NCI-H2196 (cell line): ENCODE measurements around the gene KCNMA1.
A peak's percentile ranks its signal among the peaks of the same experiment; 100 is the strongest.

Experiments
- DNase-seq: peaks from one replicate; lab custom pipeline; 2025; ENCODE audit not compliant: unreplicated experiment; lab: John Stamatoyannopoulos, UW

Gene KCNMA1

DNA sequence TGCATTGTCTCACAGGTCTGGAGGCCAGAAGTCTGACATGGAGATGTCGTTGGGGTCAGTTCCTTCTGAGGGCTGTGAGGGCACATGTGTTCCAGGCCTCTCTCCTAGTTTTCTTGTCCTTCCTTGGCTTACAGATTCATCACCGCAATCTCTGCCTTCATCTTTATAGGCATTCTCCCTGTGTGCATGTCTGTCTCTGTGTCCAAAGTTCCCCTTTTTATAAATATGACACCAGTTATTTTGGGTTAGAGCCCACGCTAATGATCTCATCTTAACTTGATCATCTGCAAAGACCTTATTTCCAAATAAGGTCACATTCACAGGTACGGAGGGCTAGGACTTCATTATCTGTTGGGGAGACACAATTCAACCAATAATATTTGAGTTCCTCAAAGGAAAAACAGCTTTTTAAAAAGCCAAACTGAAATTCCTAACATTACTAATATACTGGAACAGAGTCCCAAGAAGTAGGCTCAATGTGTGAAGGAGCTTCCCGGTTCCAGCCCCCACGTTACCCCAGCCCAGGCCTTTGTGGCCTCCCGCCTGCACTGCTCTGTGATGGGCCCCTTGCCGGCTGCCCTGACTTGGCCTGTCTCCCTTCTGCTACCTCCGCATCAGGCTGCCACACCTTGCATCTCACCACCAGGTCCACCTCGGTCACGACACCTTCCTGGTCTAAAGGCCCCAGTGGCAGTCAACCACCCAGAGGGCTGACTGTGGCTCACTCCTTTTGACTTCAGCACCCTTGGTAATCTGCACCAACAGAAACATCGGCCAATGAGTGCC lies 142.7 kb downstream of the KCNMA1 start:
- DNase-seq, result no peak

DNA sequence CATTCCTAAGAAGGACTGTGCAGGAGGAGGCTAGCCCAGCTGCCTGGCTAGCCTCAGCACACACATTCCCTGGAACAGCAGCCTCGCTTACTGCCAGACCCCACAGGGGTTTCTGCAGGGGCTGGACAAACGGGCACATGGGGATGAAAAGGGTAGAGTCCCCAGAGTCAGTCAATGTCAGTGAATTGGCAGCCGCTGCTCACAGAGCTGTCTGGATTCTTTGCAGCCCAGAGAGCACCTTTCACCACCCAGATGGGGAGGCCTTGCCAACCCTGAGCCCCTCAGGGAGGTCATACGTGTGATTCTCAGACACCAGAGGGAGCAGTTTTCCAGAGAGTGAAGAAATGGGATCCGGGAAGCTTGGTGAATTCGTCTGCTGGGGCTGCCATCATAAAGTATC lies 143.3 kb downstream of the KCNMA1 start:
- no peak for DNase-seq

DNA sequence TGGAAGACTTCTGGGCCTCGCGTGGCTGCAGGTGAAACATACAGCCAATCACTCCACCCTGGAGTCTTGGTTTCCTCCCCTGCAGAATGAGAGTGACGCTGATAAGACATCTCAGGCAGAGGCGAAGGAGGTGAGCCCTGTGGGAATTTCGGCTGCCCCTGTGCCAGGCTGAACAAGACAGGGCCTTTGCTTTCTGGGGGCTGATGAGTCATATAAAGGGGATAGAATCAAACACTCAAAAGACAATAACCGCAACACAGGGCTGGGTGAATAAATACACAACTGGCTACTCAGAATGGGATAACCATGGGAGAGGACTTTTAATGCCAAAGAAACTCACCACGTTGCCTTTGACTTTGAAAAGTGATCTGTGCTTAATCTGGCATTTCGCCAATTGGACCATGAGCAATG lies 143.8 kb downstream of the KCNMA1 start:
- no peak for DNase-seq

DNA sequence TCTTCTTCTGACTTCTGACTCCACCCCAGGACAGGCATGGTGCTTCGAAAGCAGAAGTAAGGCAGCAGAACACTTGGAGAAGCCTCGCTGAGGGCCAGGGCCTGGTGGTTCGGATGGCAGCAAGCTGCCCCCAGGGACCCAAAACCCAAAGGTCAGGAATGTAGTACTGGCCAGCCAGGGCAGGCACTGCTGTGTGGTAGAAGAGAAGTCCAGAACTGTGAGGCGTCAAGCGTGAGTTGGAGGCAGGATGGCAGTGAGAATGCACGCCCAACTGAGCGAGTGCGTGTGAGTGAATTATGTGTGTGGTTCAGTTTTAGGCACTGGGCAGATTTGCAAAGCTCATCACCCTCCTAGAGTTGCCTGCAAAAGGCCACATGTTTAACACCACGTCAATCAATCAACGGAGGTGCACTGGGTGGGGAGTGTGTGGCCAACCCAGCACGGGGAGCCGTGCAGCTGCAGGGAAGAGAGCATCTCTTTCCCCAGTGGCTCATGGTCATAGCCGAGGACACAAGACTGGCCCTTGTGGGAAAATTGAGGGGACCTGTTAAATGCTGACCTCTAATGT lies 144.3 kb downstream of the KCNMA1 start:
- DNase-seq, result no peak

DNA sequence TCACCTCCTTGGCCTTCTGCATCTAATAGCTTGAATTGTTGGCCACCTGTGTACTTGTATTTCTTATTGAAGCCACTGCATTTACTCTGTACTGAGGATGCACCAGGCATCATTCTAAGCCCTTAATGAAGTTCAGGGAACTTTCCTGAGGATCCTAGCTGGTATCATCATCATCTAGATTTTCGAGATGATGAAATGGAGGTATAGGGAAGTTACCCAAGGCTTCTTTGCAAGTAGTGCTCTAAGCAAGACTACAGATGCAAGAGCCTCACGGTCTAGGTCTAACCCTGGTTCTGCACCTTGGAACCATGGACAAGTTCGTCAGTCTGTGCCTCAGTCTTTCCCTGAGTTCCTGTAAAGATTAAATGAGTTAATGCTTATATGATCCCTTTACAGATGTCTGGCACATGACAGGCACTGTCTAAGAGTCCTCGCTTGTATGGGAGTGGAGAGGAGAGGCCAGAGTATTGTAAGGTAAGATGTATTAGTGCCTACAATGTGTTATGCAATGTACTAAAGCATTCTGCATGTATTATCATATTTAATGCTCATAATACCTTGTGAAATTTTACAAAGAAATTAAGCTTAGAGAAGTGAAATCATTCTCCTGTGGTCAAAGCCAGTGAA lies 145.1 kb downstream of the KCNMA1 start:
- DNase-seq, result no peak

DNA sequence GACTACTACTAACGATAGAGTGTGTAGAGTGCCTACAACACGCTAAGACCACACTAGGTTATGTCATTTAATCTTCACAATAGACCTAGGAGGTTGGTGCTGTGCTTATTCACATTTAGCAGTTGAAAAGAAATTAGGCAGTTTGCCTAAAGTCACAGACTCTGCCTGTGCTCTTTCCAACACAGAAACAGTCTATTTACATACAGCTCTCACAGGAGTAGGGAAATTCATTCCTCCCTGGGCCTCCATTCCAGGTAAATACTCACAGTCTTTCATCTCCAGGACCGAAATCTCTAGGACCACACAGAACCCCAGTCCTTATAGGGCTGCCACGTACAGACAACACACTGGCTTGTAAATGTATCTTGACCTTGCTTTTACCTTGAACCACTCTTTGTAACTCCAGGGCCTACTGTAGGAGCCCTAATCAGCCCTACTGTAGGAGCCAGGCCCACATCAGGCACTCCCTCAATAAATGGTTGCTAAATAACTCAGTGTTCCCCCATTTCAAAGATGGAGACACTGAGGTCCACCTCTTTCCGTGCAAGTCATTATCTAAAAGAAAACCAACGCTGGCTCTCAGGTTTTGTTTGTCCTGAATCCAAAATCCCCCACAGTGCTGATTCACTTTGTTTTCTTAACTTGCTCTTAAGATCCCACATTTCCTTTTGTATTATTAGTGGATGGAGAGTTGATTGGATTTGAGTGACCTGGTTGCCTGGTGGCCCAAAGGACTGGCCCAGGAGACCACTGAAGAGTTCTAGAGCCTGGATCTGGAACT lies 146.9 kb downstream of the KCNMA1 start:
- DNase-seq, result no peak

DNA sequence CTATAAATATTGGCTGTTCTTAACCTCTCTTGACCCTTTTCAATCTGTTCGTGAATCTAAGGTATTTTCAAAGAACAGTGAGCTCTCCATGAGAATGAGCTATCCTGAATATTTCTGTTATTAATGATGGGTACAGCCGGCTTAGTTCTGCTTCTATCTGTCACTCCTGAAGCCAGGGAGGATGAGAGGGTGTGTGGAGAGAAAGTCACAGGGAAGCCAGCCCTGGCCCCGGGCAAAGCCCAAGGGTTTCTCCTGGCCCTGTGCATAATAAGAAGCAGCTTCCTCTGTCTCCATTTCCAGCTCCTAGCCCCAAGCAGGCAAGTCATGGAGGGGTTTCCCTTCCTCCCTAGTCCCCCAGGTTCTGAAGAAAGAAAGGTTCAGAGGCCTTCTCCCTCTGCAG lies 151.1 kb downstream of the KCNMA1 start:
- DNase-seq, result no peak

DNA sequence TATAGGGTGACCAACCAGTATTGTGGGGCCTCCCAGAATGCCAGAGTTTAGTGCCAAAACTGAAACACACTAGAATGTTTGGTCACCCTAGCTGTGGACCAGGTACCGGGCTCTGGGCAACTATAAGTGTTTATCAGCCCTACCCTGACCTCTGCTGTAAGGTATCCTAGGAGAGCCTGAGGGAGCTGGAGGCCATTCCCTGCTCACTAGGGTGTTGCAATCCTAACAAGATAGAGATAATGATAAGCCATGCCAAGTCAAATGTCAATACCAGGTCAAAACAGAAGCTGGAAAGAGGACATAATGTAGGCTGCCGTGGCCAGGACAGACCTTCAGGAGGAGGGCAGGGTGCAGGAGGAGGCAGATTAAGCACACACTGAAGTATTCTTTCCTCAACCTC lies 151.8 kb downstream of the KCNMA1 start:
- DNase-seq, result peak; percentile 7

DNA sequence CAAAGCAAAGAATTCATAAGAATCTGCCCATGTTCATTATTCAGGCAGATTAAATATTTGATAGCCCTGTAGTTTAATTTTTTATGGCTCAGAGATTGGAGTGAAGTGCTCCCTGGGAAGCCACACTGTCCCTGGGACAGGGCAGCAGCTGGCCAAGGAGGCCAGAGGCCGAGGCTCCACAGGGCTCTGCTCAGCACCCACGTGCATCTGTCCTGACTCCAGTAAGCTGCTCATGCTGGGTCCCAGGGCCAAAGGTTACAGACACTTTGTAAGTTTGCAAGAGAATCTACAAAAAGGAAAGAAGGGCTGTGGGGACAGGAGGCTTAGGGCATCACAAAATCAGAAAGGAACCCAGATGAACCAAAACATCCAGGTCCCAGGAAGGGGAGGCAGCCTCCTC lies 155.5 kb downstream of the KCNMA1 start:
- no peak for DNase-seq

DNA sequence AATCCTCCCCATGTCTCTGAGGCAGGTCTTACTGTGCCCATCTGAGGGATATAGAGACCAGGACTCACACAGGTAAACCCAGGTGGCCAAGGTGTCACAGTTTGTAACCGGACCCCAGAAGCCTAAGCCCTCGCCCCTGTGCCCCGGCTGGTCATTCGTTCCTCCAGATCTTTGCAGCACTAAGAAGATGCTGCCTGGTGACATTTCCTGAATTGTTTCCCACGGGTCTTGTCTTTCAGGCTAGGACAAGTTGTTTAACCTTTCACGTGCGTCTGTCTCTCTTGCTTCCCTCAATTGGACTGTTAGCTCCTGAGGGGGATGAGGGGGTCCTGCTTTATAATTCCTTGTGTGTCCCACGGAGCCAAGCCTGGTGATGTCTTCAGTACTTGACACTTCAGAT lies 158.0 kb downstream of the KCNMA1 start:
- DNase-seq, result no peak

DNA sequence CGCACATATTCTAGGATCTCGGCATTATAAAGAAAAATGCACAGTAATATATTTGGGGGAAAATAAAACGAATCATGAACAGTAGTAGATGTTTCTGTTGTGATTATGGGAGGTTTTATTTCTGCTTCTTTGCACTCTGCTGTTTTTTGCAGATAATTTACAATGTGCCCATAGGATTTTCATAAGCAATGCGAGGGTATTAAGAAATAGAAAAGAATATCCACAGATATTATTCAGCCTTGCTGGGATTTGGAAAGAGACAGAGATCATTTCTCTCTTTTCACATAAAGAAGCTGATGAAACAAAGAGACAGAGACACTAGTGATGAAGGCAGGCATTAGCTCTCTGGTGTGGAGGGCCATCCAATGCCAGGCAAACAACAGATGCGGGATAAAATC lies 158.6 kb downstream of the KCNMA1 start:
- no peak for DNase-seq

DNA sequence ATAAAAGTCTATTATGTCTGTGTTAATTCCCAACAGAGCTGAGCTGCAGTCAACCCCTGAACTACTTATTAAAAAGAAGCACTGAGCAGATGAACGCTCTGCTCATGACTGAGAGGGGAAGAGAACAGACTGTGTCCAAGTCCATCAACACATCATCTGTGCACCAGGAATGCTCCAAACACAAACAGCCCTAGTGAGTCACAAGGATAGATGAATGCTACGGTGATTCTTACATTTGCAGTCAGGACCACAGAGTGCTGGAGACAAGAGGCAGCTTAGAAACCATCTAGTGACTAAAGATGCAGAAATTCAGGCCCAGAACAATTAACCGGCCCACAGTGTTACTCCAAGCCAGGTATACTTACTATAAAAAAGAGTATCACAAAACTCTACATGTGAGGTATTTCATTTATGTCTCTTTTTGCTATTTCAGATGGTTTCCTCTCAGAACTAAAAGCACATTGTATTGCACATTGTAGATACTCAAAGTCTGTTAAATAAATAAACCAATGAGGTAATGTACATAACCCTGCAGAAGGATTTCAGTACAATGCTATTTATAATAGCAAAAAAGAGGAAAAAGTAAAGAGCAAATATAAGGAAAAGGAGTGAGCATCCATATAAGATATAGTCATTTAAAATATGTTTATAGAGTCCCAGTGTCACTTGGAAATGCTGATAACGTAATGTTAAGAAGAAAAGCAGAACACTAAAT lies 159.2 kb downstream of the KCNMA1 start:
- no peak for DNase-seq

DNA sequence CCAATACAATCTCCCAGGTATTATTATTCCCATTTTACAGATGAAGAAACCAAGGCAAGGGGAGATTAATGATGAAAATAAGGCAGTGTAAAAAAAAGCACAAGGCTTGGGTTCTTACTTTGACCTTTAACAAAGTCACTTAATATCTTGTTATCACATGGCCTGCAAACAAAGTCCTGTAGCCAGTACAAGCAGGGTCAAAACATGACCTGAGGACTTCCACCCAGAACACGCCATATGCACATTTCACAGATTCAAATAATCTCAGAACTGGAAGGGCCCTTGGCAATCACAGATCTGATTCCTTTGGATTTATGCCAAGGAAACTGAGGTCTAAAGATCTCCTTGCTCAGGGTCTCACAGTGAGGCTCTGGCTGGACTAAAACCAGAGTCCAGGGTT lies 162.1 kb downstream of the KCNMA1 start:
- DNase-seq, result no peak

DNA sequence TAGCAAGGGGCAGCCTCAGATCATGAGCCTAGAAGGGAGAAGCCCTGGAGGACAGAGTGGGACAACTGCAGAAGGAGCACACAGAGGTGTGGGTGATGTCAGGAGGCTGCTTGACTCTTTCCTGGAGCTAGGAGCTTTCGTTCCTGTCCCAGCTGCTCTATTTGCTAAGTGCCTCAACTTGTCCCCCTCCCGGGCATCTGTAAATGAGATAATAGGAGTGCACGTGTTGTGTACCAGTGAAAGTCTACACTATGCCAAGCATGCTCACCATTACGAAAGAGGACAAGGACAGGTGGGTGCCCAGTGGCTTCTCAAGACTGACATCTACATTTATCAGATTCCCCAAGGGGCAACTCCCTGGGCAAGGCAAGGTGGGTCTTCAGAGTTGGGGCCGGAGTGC lies 162.7 kb downstream of the KCNMA1 start:
- no peak for DNase-seq

DNA sequence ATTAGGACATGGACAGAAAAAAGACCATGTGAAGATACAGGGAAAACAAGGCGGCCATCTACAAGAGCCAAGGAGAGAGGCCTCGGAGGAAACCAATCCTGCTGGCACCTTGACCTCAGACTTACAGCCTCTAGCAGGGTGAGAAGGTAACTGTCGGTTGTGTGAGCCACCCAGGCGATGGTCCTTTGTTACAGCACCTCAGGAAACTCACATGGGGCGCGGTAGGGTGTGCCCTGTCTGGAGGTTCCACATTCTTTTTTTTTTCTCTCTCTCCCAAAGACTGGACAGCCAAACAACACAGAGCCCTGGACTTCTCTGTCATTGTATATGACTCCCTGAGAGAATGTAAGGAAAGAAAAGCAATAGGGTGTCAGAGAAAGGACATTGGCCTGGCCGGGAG lies 163.2 kb downstream of the KCNMA1 start:
- no peak for DNase-seq

DNA sequence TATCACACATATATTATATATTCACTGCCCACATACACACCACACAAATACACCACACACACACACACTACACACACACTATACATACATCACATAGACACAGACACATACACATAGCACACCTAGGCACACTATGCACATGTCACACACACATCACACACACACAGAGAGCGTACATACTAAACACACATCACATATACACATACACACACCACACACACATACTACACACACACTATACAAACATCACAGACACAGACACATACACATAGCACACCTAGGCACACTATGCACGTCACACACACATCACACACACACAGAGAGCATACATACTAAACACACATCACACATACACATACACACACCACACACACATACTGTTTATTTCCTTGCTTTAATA lies 165.5 kb downstream of the KCNMA1 start:
- no peak for DNase-seq

DNA sequence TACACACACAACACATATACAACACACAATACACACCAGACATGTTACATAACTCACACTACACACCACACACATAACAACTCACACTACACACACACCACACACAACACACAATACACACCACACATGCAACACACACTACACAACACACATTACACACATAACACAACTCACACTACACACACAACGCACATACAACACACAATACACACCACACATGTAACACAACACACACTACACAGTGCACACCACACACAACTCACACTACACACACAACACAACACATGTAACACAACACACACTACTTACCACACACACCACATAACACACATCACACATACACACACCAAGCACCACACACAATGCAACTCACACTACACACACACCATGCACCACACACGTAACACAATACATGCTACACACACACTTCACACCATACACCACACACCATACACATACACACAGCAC lies 166.5 kb downstream of the KCNMA1 start:
- DNase-seq, result no peak

DNA sequence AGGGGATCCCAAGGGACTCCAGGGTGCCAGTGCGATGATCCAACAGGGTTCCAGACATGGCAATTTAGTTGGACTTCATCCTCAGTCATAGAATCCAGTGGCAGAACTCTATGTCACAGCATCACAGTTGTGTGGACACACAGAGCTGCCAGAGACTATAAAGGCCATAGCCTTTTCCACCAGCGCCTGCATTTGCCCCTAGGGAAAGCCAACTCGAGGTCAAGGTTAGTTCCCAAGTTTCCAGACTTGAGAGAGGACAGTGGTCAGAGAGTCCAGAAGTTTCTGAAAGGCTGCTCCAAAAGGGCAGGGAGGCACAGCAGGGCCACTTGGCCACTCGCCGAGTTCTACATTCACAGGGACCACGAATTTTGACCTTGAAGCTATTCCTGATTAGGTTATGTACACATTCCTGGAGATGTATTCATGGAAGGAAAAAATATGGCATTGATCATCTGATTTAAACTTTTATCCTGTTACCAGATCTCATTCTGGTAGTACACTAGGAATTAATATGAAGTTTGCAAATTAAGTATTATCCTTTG lies 170.1 kb downstream of the KCNMA1 start:
- DNase-seq, result no peak

DNA sequence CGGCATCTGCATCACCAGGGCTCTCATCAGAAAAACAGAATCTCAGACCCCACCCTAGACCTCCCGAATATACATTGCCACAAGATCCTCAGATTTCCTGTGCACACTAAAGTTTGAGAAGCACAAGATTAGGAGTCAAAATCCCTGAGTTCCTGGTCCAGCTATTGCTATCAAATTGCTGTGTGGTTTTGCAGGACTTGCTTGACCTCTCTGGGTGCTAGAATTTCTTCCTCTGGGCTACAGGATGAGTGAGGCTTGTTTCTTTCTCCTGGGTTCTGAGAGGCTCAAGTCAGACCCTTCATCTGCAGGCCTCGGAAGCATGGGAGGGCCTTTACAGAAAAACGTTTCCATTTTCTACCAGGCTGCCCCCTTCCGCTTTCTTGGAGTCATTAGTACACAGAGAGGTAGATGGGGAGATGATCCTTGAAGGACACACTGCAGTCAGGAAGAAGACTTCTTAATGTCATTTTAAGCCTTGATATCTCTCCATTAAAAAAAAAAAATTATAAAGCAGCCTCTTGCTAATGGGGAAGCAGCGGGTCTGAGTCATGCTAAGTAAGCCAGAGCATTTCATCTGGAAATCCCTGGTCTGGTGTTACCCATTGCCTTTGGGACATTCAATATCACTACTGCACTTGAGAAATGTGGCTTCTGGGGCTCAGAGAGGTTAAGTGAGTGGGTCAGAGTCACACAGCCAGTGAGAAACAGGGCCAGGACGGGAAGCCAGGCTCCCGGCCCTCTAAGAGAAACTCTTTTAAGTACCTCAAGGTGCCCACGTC lies 173.5 kb downstream of the KCNMA1 start:
- DNase-seq, result no peak

DNA sequence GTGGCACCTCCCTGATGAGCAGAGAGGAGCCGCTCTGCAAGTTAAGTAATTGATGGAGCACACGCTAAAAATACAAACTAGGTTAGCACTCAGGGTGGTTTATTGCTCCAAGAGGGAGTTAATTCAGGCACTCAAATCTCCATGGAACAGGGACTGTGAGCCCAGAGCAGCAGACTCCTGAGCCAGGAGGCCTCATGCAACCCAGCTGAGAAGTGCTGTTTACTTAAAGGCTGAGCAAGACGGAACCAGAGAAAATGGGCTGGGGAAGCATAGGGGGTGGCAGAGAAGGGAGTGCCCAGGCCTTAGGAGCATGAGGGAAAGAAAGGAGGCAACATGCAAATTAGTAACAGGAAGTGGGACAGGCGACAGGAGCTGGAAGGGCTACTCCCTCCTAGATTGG lies 174.1 kb downstream of the KCNMA1 start:
- no peak for DNase-seq
